Measurements from ENCODE around the gene GNA15.
"Not testable (repeated sequence)": the region's sequence is repeated elsewhere in the genome, so short reads cannot be mapped to it uniquely, and the experiment has no call there.

GNA15 gene

DNA sequence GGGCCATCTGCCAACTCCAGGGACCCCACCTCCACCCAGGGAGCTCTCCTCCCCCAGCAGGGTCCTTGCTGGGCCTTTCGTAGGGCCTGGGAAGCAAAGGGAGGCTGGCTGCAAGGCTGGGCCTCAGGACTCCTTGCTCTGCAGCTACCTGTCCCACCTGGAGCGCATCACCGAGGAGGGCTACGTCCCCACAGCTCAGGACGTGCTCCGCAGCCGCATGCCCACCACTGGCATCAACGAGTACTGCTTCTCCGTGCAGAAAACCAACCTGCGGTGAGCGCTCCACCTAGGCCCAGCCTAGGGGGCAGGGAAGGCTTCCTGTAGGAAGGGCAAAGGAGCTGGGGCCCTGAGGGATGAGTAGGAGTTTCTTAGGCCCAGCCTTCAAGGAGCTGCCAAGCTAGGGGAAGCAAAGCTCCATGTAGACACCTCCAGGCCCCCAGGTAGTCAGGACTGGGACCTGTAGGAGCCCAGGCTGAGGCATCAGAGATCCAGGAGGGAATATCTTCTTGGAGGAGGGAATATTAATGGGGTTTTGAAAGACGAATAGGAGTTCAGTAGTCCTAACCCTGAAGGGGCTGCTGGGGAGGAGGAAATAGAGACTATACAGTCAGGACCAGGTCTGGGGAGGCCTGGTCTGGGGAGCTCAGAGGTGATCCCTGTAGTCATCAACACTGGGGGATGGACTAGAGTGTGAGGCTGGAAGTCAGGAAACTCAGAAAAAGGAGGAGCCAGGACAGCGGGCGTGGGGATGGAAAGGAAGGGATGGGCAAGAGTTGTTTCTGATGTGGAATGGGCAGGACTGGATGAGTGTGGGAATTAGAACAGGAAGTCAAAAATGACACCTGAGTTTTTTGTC is 16.0 kb downstream of the GNA15 start:
- no peak for DNase-seq

DNA sequence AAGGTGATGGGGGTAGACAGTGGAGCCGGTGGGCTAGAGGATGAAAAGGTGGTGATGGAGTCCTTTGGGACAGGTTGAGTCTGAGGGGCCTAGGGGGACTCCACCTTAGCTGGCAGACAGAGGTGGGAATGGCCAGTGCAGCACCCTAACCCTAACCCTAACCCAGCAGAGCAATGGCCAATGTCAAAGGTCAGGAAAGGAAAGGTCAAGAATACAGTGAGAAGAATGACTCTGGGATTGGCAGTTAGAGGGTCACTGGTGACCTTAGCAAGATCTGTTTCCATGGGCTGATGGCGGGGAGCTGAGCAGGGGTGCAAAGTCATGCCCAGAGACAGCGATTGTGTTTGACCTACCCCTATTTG is 16.6 kb downstream of the GNA15 start:
- DNase-seq, result no peak

DNA sequence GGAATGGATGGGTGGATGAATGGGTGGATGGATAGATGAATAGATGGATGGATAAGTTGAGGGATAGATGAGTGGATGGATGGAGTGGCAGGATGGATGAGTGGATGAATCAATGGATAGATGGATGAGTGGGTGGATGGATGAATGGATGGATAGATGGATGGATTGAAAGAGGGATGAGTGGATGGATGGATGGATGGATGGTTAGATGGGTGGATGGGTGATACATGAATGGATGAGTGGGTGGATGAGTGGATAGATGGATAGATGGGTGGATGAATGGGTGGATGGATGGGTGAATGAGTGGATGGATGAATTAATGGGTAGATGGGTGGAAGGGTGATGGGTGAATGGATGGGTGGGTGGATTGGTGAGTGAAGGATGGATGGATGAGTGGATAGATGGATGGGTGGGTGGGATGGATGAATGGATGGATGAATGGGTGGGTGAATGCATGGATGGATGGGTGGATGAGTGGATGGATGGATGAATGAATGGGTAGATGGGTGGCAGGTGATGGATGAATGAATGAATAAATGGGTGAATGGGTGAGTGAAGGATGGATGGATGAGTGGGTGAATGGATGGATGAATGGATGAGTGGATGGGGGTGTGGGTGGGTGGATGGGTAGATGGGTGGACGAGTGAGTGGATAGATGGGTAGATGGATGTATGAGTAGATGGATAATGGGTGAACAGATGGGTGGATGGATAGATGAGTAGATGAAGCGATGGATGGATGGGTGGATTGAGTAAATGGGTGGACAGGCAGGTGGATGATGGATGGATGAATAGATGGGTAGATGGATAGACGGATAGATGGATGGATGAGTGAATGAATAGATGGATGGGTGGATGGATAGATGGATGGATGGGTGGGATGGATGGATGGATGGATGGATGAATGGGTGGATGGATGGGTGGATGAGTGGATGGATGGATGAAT is 17.7 kb downstream of the GNA15 start:
- DNase-seq, result no peak

GRCh38 chr19:3154447-3154846 is 18.6 kb downstream of the GNA15 start:
- DNase-seq, result not testable (repeated sequence)

DNA sequence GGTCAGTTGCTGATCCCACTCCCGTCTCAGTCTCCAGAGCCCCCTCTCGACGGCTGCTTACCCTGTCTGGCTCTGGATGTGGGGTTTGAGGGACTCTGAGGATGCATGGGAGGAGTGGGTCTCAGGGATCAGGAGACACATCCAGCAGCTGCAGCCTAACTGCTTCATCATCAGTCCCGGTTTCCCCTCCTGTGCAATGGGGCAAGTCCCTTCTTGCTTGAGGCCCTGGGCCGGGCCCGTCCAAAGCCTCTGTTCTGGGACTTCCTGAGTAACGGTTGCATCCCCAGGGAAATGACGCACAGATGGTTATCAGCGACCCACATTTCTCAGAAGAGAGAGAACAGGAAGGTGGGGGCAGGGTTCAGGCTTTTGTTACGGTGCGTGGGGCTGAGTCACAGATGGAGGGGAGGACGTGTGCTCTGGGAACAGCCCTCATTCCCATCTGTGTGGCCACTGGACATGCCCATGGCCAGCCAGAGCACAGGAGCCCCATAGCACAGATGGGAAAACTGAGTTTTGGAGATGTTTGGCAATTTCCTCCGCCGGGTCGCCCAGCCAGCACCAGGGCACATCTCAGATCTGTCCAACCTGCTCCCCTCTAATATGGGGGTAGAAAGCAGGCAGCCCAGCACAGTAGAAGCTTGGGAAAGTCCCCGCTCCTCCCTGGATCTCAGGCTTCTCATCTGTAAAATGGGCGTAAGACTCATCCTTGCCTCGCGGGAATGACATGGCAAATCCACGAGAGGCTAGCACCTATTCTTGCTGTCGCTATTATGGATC is 19.3 kb downstream of the GNA15 start:
- DNase-seq, result no peak

GRCh38 chr19:3157096-3157845 is 21.4 kb downstream of the GNA15 start:
- DNase-seq, result no peak

DNA sequence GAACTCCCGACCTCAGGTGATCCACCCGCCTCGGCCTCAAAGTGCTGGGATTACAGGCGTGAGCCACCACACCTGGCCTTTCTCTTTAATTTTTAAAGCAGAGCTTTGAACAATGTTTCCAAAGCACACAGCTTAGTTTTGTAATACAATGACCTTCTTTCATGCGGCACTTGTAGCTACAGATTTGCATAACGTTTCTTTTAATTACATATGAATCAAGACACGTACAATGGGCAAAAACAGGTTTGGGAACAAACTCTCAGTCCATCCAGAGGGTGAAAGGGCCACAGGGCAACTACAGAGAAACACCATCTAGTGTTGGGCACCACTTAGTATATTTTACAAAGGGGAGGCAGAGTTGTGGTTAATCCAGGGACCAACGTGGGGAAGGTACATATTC is 23.7 kb downstream of the GNA15 start:
- DNase-seq, result no peak

DNA sequence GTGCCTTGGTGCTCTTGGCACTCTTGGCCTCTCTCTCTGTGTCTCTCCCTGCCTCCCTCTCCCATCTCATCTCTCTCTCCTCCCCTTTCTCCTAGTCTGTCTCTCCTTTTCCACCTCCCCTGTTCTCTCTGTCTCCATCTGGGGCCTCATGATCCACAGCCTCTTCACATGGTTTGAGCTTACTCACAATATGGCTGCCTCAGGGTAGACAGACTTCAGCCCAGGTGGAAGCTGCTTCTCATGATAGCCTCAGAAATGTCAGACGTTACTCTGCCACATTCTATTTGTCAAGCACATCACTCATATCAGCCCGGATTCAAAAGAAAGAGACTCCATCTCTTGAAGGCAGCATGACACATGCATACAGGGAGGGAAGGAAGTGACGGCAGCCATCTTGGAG is 24.4 kb downstream of the GNA15 start:
- DNase-seq, result no peak

GRCh38 chr19:3161453-3161852 is 25.6 kb downstream of the GNA15 start:
- no peak for DNase-seq

GRCh38 chr19:3162418-3163229 is 26.8 kb downstream of the GNA15 start:
- DNase-seq, result no peak

DNA sequence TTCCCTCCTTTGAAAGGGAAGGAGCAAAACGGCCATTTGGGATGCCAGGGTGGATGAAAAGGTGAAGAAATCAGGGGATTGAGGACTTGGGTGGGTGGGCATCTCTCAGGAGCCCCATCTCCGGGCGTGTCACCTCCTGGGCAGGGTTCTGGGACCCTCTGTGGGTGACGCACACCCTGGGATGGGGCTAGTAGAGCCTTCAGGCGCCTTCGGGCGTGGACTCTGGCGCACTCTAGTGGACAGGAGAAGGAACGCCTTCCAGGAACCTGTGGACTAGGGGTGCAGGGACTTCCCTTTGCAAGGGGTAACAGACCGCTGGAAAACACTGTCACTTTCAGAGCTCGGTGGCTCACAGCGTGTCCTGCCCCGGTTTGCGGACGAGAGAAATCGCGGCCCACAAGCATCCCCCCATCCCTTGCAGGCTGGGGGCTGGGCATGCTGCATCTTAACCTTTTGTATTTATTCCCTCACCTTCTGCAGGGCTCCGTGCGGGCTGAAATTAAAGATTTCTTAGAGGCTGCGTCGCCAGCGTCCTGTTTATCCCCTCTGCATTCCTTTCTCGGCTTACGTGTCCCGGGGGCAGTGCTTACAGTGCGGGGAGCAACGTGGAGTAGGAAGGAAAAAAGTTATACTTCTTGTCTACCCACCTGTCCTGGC is 27.5 kb downstream of the GNA15 start:
- no peak for DNase-seq

DNA sequence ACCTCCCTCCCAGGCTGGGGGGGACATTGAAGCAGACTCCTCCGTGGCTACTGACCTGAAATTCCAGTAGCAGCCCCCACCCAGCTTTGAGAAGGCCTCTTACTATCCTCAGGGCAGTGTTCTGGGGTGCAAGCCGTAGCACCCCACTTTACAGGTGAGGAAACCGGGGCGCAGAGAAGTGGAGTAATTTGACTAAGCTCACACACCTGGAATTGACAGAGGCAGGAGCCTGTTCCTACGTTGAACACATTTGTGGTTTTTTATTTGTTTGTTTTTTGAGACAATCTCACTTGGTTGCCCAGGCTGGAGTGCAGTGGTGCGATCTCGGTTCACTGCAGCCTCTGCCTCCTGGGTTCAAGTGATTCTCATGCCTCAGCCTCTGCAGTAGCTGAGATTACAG is 28.1 kb downstream of the GNA15 start:
- no peak for DNase-seq

DNA sequence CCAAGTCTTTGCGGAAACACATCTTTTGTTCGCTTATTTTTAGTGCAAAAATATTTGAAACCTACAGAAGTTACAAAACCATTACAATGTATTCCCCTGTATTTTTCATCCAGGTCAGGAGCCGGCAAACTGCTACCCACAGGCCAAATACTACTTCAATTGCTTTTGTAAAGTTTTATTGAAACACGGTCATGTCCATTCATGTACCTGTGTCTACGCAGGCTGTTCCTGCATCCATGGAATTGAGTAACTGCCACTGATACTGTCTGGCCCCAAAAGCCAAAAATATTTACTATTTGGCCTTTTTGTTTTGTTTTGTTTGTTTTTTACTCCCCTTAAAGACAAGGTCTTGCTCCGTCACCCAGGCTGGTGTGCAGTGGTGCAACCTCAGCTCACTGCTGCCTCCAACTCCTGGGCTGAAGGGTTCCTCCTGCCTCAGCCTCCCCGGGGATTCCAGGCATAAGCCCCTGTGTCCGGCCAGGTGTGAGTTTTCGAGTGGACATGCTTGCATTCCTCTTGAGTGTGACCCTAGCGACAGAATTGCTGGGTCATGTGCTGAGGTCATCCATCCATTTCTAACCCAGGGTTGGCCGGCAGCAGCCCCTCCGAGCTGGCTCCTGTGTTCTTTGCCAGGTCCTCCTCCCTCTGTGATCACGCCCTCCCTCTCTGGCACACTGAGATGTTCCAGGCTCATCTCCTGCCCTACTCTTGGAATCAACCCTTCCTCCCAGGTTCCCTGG is 31.9 kb downstream of the GNA15 start:
- DNase-seq, result no peak

DNA sequence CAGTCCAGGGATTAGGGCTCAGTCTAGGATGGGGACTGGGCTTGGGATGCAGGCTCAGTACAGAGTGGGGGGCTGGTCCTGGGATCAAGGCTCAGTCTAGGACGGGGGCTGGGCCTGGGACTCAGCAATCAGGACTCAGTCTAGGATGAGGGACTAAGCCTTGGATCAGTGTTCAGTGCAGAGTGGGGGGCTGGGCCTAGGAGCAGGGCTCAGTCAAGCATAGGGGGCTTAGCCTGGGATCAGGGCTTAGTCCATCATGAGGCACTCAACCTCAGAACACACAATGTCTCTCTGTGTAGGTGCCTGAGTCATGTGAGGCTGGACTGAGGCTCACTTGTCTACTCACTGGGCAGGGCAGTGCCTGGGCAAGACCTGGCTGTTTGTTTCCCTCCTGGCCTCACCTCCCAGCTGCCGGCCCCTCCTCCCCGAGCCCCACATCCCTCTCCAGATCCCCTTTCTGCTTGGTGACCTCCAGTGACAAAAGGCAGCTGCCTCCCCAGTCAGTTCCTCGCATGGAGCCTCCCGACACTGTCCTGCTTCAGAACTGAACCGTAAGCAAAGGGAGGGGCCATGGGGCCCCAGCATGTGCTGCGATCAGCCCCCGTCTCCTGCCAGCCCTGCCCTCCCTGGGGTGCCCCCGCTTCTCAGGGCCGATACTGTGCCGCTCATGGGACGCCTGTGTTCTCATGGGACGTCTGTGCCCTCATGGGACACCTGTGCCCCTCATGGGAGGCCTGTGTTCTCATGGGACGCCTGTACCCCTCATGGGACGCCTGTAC is 36.2 kb downstream of the GNA15 start:
- DNase-seq, result no peak

DNA sequence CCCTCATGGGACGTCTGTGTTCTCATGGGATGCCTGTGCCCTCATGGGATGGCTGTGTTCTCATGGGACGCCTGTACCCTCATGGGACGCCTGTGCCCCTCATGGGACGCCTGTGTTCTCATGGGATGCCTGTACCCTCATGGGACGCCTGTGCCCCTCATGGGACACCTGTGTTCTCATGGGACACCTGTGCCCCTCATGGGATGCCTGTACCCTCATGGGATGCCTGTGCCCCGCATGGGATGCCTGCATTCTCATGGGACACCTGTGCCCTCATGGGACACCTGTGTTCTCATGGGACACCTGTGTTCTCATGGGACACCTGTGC is 36.8 kb downstream of the GNA15 start:
- DNase-seq, result not testable (repeated sequence)

GRCh38 chr19:3175781-3176714 is 40.2 kb downstream of the GNA15 start:
- no peak for DNase-seq

GRCh38 chr19:3176715-3177501 is 41.1 kb downstream of the GNA15 start:
- no peak for DNase-seq
